ENCODE results near the gene BFSP2.
"Not testable (repeated sequence)": the region's sequence is repeated elsewhere in the genome, so short reads cannot be mapped to it uniquely, and the experiment has no call there.

The BFSP2 gene

DNA sequence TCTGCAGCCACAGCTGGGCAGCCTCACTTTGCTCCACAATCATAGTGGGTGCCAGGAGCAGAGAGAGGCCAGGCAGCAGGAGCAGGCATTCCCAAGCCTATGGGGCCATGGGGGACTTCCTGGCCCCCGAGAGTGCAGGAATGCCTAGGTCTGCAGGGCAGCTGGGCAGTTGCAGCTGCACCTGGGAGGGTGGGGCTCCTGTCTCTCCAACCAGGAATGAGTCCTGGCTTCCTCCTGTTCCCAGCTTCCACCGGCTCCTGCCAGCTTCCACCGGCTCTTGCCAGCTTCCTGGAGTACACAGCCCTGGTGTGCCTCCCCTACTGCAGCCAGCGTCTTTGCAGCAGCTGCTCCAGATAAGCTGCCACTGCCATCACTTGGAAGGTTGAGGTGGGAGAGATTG lies 87.3 kb downstream of the BFSP2 start:
- DNase-seq = no peak

GRCh38 chr3:133487920-133488540 lies 88.2 kb downstream of the BFSP2 start:
- DNase-seq = peak; percentile 56

DNA sequence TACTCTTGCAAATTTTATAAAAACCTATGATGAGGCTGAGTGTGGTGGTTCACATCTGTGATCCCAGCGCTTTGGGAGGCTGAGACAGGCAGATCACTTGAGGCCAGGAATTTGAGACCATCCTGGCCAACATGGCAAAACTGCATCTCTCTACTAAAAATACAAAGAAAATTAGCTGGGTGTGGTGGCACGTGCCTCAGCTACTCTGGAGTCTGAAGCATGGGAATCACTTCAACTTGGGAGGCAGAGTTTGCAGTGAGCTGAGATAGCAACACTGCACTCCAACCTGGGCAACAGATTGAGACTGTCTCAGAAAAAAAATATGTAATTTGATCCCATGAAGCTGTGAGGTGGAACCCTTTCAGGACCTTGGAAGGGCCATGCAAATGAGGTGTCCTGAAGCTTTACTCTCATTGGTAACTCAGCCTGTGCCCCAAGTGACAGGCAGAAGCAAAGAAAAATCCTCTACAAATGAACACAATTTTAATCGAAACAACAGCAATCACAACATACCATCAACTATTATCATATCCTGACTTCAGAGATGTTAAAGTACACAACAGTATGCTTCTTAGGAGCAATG lies 89.0 kb downstream of the BFSP2 start:
- DNase-seq = no peak

- DNase-seq = no peak
These were observed 89.7 kb downstream of the BFSP2 start for GRCh38 chr3:133489466-133490085.

DNA sequence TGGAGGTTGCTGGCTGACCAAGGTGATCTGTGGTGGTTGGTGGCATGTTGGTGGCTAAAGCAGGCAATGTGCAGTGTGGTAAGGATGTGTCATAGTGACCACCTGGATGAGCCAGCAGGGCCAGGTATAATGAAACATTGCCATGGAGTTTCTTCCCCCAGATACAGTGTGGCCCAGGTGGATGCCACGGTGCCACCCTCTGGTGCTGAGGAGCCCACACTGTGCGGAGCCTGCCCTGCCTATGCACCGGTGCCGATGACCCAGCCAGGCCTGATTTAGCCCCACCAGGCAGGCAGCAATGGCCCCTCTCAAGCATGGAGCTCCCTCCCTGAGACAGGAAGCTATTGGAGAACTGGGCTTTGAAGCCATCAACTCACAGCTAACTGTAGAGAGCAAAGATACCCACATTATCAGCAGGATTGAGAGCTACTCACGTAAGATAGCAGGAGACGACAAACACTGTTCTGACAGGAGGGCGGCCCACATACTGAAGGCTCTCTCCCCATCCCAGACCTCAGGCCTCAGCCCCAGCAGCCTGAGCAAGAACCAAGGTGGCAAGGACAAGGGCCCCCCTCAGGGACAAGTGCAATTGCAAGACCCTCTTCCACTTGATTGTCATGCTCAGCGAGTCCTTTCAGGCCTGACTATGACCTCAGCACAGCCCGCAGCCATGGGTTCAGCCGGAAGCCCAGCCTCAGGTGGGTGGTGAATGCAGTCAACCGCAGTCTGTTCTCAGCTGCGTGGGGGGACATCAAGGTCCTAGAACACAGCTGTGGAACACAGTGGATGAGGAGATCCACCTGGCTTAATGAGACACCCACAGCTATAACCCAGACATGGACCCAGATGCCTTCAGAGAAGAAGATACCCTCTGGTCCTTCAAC lies 90.9 kb downstream of the BFSP2 start:
- DNase-seq = peak; percentile 64

DNA sequence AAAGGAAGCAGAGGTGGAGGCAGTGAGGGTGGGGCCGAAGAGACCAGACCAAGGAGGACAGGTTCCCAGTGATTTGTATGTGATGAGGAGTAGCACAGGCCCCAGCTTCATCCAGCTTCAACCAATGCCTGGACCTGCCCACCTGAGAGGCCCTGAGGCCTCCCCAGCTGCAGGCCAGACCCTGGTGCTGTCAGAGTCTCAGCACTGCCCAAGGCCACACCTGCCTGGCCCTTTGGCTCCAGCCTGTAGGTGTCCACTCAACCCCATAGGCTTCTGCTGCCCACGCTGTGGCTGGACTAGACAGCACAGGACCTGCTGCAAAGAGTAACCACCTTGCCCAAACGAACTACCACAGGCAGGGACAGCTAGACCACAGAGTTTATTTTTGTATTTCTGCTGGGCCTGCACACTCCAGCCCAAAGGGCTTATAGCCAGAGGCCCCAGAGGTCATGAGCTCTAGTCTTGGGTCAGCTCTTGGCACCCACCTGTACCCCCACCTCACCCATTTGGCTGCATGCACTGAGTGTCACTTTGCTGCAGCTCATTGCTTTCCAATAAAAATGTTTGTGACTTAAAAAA lies 91.7 kb downstream of the BFSP2 start:
- no peak for DNase-seq

DNA sequence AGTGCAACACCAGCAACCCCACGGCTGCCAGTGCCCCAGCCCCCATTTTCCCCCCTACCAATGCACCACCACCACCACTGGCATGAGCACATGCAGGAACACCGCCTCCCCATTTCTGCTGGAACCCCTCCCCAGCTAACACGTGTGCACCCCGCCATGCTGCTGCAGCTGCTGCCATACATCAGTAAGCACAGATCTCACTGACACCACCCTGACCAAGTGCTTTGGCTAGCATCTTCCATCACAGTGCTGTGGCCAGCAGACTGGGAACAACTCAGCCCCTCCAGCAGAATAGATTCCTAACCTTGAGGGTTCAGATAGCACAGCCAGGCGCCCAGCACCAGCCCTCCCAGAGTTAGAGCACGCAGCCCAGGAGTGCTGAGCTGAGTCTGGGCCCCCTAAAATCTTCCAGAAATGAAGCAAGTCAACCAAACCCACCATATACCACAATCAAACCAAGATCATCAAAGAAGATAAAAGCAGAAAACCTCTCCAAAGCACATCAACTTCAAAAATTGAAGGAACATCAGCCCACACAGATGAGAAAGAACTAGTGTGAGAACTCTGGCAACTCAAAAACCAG lies 92.4 kb downstream of the BFSP2 start:
- DNase-seq = no peak

- no peak for DNase-seq
These were observed 94.6 kb downstream of the BFSP2 start for GRCh38 chr3:133494469-133494868.

DNA sequence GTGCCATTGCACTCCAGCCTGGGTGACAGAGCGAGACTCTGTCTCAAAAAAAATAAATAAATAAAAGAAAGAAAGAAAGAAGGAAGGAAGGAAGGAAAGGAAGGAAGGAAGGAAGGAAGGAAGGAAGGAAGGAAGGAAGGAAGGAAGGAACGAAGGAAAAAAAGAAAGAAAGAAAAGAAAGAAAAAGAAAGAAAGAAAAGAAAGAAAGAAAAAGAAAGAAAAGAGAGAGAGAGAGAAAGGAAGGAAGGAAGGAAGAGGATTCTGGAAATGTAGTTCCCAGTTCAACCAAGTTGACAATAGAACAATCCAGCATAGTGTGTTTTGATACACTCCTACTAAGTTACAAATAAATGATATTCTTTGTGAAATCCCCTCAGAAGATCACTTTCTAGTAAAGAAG lies 102.7 kb downstream of the BFSP2 start:
- not testable (repeated sequence) for DNase-seq

DNA sequence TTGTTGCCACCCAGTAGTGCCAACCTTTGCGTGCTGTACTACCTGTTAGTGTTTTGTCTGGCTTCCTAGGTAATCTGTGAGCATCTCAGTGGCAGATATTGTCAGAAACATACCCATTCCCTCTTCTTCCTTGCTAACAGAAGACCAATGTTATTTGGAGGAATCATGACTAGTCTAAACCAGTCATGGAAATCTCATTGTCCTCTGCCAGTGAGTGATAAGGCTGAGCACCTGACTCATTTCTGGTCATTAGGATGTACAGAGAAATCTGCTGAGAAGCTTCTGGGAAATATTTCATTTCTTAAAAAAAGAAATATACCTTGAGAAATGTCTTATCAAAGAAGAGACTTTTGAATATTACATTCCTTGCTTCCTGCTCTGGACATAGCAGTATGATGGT lies 103.6 kb downstream of the BFSP2 start:
- no peak for DNase-seq

DNA sequence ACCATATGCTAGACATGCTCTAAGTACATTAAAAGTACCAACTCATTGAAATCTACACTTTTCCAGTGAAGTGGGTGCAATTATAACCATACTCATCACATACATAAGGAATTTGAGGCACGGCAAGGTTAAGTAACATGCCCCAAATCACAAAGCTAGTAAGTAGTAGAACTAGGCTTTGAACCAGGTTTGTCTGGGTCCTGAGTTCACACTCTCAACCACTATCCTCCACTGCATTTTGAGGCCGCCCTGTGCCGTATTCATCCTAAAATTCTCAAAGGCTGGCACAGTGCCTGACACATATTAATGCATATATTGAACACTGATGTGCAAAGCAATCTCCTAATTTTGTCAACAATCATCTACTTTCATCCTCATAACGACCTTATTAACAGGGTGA lies 104.9 kb downstream of the BFSP2 start:
- DNase-seq = no peak

DNA sequence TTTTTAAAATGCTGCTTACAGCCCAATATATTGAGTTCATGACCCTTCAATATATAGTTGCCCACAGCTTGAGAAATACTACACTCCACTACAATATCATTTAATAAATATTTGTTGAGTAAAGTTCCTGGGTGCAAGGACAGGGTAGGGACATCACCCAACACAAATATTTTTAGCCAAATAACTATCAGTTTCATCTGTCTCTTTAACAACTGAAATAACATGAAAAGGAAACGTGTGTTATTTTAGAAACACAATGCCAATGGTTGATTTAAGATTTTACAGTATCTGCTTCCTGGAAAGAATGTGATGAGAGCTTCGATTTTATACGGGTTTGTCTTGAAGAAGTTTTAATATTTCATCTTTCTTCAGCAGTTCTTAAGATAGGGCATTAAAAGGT lies 106.0 kb downstream of the BFSP2 start:
- no peak for DNase-seq

DNA sequence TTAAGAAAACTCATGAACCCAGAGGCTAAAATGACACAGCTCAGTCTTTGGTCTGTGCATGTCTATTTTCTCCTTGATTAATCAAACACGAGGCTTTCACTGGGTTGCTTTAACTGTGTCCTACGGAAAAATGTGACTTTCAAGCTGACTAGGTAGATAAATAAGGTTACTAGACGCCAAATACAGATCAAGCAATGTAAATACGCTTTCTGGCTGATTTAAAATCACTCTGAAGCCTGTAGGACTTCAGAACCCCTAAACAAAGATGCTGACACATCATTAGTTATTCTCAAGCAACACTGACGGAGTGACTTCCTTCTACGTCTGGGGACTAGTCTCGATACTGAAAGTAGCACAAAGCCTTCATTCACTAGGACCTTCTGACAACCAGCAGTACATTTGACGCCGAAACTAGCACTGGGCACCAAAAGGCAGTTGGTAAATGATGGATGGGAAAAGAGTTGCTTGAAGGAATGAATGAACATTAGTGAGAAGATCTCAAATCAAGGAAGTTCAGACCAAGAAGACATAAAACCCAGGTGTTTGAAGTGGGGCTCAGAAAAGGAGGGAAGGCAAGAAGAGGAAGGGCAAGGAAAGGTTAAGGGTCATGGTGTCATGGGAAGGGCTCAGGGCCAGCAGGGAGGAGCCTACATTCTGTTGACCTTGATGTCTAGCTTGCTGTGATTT lies 106.5 kb downstream of the BFSP2 start:
- peak; percentile 21 for DNase-seq

DNA sequence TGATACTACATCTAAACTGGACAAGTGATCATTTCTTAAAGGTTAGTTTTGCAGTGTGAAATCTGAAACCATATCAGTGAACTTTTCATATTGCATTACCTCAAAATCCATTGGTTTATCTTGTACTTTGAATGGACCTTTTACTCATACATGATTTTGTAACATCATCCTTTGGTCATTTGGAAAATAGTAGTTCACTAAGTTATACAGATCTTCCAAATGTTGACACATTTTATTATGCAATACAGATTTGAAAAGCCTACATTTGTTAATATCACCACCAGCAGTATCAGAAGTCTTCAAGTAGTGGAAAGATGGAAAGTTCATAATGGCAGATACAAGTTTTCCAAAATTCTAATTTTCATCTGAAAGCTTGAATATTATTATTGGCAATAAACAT lies 109.6 kb downstream of the BFSP2 start:
- DNase-seq = no peak

DNA sequence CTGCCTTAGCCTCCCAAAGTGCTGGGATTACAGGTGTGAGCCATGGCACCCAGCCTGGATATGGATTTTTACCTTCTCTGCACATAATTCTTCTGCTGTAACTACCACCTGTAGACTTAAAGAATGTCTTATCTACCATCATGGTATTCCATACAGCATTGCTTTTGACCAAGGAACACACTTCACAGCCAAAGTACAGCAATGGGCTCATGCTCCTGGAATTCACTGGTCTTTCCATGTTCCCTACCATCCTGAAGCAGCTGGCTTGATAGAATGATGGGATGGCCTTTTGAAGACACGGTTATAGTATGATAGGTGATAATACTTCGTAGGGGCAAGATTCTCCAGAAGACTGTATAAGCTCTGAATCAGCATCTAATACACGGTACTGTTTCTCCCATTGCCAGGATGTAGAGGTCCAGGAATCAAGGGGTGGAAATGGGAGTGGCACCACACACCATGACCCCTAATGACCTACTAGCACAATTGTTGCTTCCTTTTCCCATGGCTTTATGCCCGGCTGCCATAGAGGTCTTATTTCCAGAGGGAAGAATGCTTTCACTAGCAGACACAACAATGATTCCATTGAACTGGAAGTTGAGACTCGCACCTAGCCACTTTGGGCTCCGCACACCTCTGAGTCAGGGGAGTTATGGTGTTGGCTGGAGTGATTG lies 112.7 kb downstream of the BFSP2 start:
- DNase-seq = no peak

DNA sequence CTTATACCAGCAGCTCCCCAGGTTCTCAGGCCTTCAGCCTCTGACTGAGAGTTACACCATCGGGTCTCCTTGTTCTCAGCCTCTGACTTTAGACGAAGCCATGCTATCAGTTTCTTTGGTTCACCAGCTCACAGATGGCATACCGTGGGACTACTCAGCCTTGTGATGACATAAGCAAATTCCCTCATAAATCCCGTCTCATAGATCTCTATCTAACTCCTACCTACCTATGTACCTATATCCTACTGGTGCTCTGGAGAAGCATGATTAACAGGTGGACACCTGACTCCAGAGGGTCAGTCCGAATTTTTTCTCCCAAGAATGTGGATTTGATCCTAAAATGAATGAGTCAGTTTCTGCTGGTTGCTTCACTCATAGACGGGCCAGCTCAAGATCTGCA lies 114.6 kb downstream of the BFSP2 start:
- DNase-seq = no peak

- no peak for DNase-seq
These were observed 115.3 kb downstream of the BFSP2 start for GRCh38 chr3:133515127-133515526.

- no peak for DNase-seq
These were observed 120.4 kb downstream of the BFSP2 start for GRCh38 chr3:133520286-133520685.

GRCh38 chr3:133520938-133521337 lies 121.1 kb downstream of the BFSP2 start:
- not testable (repeated sequence) for DNase-seq

GRCh38 chr3:133521946-133522345 lies 122.1 kb downstream of the BFSP2 start:
- no peak for DNase-seq

DNA sequence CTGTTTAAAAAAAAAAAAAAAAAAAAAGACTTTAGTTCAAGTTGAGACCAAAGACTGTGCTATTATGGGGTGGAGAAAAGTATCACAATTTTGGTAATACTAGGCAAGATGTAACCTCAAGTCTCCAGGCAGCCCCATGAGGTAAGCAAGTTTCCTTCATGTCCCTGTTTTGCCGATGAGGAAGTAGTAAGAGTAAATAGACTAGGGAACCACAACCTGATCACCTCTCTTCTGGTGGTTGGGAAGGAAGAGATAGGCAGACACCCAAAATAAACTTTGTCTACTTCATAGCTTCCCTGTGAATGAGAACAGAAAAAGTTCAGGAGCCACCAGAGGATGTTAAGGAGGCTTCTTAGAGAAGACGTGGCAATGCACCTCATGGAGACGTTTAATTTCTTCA lies 123.9 kb downstream of the BFSP2 start:
- DNase-seq = not testable (repeated sequence)

All from activated naive CD4-positive, alpha-beta T cell treated with Interleukin-2 at 50 U/mL for 16 hours (primary cell).